ENCODE results near the gene TGM5.
"Not testable (repeated sequence)": the region's sequence is repeated elsewhere in the genome, so short reads cannot be mapped to it uniquely, and the experiment has no call there.

TGM5 gene

GRCh38 chr15:43294091-43294706 is 27.5 kb upstream of the TGM5 start:
- in situ Hi-C loops (cut with MboI; ENCODE audit: low sequenced_read_pairs, unreplicated experiment): no loop called here
- no peak for TF ChIP-seq CTCF (IDR thresholded peaks at IDR 0.05; ENCODE audit: borderline replicate concordance, control extremely low read depth, extremely low read depth, insufficient read depth, missing control alignments)
- DNase-seq (ENCODE audit: low spot score): no peak

DNA sequence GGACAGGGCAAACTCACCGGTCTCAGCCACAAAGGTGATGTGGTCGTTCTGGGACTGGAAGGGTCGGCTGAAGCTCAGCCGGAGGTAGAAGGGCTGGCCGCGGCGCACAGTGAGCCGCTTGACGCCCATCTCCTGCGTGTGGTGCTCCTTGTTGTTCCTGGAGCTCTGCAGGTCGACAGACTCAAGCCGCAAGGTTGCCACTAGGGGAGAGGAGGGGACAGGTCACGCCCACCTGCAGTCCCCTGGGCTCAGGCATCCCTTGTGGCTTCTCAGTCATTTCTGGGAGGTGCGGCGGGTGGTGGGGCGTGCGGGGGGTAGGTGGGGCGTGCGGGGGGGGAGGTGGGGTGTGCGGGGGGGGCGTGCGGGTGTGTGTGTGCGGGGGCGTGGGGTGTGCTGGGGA is 26.7 kb upstream of the TGM5 start:
- no peak for TF ChIP-seq CTCF (IDR thresholded peaks at IDR 0.05; ENCODE audit: borderline replicate concordance, control extremely low read depth, extremely low read depth, insufficient read depth, missing control alignments)
- DNase-seq (ENCODE audit: low spot score): no peak
- in situ Hi-C loops (cut with MboI; ENCODE audit: low sequenced_read_pairs, unreplicated experiment): no loop called here

DNA sequence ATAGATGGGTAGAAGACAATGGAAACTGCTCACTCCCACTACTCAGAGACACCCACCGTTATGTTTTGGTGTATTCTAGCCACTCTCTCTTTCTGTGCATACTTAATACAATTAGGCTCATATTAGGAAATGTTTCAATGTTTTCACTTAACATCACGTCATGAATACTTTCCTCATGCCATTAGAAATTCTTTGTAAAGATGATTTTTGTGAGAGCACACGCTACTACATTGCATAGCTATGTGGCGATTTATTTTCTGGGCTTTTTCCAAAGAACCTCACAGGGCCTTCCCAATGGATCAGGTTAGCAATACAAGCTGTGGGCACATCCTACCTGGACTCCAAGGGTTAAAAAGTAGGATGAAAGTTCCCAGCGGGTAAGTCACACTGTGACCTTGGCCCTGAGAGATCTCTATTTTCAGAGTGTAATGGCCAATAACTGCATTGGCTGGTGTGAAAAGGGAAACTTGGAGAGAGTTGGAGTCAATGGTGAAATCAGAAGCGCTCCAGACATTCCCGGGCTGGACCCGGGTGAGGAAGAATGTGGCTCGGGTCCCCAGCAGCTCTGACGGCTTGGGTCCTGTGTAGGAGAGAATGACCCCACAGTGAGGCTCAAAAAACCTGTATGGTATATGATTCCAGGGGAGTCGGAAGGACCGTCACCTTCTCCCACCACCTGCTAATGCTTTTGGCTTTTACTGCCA is 25.8 kb upstream of the TGM5 start:
- no peak for DNase-seq (ENCODE audit: low spot score)
- in situ Hi-C loops (cut with MboI; ENCODE audit: low sequenced_read_pairs, unreplicated experiment): no loop called here
- no peak for TF ChIP-seq CTCF (IDR thresholded peaks at IDR 0.05; ENCODE audit: borderline replicate concordance, control extremely low read depth, extremely low read depth, insufficient read depth, missing control alignments)

- in situ Hi-C loops (cut with MboI; ENCODE audit: low sequenced_read_pairs, unreplicated experiment); DNase-seq (ENCODE audit: low spot score): not testable (repeated sequence)
These were observed 22.9 kb upstream of the TGM5 start for GRCh38 chr15:43289656-43290055.

GRCh38 chr15:43287254-43287653 is 20.5 kb upstream of the TGM5 start:
- no peak for TF ChIP-seq CTCF (IDR thresholded peaks at IDR 0.05; ENCODE audit: borderline replicate concordance, control extremely low read depth, extremely low read depth, insufficient read depth, missing control alignments)
- in situ Hi-C loops (cut with MboI; ENCODE audit: low sequenced_read_pairs, unreplicated experiment): no loop called here
- no peak for DNase-seq (ENCODE audit: low spot score)

GRCh38 chr15:43286074-43286473 is 19.3 kb upstream of the TGM5 start:
- no peak for TF ChIP-seq CTCF (IDR thresholded peaks at IDR 0.05; ENCODE audit: borderline replicate concordance, control extremely low read depth, extremely low read depth, insufficient read depth, missing control alignments)
- in situ Hi-C loops (cut with MboI; ENCODE audit: low sequenced_read_pairs, unreplicated experiment): no loop called here
- no peak for DNase-seq (ENCODE audit: low spot score)

GRCh38 chr15:43285609-43286037 is 18.9 kb upstream of the TGM5 start:
- peak; percentile 62 for TF ChIP-seq CTCF (IDR thresholded peaks at IDR 0.05; ENCODE audit: borderline replicate concordance, control extremely low read depth, extremely low read depth, insufficient read depth, missing control alignments)
- DNase-seq (ENCODE audit: low spot score): peak; percentile 86
- in situ Hi-C loops (cut with MboI; ENCODE audit: low sequenced_read_pairs, unreplicated experiment): no loop called here
